ENCODE data around the gene PKNOX2.

The PKNOX2 gene

DNA sequence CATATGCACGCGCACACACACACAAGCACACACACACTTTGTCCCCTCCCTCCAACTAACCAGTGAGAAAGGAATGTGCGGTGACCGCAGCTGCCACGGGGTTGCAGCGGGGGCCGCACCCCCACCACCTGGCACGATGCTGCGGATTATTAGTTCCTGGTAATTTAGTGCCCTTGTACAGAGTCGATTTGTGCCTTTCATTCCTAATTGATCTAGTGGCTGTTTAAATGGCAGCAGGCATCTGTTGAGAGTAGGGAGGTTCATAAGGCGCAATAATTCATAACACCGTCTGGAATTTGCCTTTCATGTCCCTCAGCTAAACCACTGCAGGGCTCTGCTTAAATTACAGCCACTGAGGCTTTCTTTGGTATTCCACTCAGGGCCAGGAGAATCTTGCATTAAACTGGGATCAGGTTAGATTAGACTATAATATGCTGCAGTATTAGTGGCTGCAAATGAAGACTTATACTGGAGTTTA, 217.8 kb downstream of the PKNOX2 start:
- no peak for DNase-seq (ENCODE audit: low read depth)

DNA sequence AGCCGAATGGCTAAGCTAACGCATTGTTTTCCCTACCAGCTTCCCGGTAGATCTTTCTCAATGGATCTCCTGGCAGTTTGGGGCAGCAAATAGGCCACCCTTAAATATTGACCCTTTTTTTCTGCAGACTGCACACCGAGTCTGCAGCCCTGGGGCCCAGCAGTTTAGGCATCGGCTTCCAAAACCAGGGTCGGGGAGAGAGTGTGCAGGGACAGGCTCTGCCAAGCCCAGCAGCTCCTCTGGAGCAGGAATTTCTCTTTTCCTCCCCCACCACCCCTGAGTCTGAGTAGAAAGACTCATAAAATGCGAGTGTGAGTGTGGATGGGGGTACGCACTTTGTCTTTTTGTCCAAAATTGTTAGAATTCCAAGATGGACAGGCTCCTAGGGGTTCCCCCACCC, 218.3 kb downstream of the PKNOX2 start:
- no peak for DNase-seq (ENCODE audit: low read depth)

DNA sequence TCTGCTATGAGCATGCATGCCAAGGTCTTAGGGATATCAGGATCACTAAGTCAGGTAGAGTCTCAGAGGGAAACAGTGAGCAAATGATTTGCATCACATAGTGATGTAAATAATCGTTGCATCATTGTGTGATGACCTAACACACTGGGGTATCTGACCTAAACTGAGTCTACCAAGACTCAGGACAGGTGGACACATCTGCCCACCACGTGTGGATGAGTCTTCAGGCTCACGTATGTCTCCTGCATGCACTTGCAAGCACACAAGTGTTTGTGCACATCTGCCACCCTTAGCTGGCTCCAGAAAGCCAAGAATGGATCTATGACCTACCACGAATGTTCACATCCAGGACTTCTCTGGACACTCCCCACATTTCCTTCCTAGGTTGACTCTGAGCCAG, 220.3 kb downstream of the PKNOX2 start:
- DNase-seq (ENCODE audit: low read depth): no peak

DNA sequence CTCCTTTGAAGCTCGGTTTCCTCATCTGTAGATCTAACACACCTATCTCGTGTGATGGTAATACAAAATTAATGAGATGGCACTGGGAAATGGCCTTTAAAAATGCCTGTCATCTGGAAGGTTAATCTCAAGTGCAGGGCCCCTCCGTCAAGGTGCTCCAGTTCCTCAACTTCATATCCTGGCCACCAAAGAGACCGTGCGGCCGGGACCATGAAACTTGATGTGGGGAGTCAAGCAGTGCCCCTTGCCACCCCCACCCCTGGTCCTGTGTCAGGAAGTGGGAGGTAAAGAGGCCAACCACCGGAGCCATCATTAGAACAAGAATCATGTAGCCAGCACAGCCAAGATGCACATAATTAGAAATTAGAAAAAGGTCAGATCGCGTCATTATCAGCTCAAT, 223.3 kb downstream of the PKNOX2 start:
- no peak for DNase-seq (ENCODE audit: low read depth)

DNA sequence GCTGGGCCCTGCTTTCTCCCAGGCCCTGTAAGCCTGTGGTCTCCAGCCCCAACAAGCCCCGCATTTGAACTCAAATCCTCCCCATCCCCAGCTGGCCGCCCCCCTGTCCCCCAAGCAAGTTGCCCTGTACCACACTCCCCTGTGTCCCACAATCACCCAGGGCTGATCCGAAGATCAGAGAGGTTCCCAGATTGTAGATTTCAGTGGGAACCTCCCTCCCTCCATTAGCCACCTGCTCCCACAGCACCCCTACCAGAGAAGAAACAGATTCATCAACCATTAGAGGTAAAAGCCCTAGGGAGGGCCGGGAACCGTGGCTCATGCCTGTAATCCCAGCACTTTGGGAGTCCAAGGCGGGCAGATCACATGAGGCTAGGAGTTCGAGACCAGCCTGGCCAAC, 224.1 kb downstream of the PKNOX2 start:
- DNase-seq (ENCODE audit: low read depth): no peak

DNA sequence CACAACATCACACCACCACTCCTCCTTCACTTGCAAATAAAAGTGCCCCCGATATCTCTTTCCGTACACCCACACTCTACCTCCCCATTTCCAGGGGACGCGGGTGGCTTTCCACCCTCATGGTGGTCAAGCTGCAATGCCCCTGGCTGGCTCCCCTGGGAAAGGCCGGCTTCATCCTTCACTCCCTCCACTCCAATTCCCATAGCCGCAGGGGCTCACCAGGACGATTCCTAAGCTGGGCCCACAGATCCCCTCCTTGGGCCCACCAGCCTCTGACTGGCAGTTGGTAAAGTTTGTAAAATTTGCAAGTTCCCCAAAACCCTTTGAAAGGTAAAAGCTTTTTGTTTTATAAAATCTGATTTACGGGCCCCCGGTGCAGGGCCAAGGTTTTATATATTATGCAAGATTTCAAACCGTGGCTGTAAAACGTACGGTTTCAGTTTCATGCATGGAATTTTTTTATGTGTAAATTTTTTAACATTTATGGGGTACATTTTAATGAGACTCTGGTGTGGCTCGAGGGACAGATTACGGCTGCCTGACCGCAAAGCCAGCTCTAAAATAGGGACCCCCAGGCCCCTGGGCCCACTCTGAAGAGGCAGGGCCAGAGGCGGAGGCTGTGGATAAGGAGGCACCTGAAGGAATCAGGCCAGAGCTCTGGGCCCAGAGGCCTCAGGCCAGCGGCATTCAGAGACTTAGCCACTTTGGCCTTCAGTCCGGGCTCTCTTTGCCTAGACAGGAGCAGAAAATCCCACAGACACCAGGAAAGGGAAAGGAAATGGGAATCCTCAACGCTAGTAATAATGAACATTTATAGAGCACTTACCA, 225.0 kb downstream of the PKNOX2 start:
- DNase-seq (ENCODE audit: low read depth): no peak

DNA sequence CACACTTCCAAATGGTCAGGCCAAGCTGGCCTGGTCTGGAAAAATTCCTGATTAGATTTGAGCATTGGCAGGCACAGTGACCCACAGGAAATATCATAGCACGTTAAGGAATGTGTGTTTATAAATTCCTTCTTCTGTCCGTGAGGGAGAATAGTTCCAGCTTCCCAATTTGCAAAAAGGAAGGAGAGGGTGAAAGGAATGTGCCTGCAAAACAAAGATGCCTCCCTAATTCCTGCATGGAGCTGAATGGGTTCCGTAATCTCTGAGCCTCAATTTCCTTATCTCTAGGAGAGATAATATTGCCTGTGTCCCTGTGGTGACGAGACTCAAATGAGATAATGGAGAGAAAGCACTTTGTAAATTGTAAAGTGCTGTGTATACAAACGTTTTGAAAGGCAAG, 226.4 kb downstream of the PKNOX2 start:
- DNase-seq (ENCODE audit: low read depth): no peak

DNA sequence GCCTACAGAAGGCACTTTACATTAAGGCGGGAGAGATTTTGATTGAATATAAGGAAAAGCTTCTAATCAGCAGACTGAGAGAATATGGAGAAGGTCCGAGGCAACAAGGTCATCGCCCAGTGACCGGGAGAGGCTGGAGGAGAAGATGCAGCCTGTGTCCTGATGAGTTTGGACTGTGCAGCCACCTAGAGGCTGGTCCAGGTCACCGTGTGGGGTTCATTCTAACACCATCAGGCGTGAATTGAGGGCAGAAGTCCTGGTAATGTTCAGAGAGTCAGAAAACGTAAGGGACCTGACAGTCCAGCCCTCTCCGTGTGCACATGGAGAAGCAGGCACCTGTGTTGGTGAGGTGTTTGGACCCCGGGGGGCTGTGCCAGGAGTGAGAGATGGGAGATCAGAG, 228.8 kb downstream of the PKNOX2 start:
- no peak for DNase-seq (ENCODE audit: low read depth)

DNA sequence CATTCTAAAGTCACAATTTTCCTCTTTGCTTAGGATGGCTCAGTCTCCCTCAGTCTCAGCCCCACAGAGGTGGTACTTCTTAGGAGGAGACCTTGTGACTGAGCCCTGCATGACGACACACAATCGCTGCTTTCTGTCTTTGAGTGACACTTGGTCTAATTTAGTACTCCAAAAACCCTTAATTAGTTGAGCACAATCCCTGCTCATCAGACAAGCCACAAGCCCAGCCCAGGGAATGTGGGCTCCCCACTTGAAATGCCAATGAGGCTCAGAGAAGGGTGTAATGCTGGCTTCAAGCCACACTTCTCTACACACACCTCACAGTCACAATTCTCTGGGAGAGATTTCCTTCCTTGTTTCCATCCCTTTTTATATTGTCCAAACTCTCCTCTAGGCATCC, 229.7 kb downstream of the PKNOX2 start:
- no peak for DNase-seq (ENCODE audit: low read depth)

DNA sequence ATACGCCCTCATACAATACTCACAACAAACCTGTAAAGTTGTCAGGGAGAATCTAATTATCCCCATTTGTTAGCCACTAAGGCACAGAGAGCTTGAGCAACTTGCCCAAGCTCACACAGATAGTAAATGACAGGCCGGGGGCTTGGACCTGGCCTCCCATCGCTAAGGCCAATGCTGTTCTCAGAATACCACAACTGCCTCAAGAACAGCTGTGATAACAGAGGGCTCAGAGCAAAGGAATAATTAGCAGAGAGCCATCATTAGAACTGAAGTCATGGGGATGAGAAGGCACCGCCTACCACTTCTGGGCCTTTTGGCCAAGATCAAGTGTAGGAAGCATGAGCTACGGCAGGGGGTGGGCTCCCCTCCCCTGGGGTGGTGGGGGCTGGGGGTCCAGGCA, 232.9 kb downstream of the PKNOX2 start:
- DNase-seq (ENCODE audit: low read depth): no peak

DNA sequence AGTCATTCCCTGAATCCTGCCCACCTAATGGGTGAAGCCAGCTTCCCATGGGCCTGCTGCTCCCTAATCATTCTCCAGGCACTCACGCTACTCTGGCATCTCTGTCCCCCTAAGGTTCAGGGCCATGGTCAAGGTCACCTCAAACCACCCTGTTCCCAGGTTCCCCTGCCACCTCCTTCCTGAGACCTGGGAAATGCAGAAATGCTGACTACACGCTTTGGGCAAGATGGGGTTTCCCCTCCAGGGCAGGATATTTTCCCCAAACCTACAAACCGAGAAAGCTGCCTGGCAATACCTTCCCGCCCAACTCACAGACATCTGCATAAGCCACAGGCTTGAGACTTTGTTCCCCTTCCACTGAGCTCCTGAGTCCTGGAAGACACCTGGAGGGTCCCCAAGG, 233.9 kb downstream of the PKNOX2 start:
- no peak for DNase-seq (ENCODE audit: low read depth)

DNA sequence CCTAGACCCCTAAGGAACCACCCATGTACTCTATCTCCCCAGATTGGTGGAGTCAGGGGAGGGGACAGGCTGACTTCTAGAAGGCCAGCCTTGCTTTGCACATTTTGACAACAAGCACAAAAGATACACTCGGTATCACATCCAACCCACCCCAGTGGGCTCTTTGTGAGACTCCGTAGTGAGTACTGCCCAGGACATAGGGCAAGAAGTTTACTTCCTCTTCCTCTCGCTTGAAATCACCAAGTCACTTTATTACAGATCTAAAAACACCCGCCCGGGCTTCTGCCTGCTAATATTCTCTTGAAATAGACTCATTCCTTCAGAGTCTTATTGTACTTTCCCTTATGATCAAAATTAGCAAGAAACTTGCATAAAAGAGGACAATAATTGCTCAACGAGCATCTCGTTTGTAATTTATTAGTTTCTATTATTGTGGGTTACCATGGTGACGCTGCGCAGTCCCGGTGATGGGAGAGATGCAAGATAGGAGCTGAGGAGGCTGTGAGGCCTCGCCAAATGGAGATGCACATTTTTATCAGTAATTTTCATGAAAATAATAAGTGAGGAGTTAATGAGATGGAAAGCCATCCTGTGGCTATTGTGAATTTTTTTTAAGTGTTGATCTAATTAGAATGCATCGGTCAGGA, 234.6 kb downstream of the PKNOX2 start:
- DNase-seq (ENCODE audit: low read depth): no peak

DNA sequence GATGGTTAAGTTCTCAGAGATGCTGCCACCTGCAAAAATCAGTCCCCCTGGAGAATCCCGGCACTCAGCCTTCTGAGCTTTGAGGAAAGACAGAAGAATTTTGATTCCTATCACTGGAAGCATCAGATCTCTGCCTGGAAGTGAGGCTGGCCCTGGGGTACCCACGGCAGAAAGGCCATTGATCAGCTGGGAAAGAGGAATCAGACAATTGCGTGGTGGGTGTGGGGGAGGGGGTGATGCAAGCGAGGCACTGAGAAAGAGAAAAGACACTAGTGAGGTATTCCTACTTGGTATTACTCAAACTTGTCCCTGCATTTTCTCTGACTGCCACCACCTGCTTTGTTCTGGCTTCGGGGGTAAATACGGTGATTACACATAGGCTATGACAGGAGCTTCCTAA, 235.4 kb downstream of the PKNOX2 start:
- no peak for DNase-seq (ENCODE audit: low read depth)

DNA sequence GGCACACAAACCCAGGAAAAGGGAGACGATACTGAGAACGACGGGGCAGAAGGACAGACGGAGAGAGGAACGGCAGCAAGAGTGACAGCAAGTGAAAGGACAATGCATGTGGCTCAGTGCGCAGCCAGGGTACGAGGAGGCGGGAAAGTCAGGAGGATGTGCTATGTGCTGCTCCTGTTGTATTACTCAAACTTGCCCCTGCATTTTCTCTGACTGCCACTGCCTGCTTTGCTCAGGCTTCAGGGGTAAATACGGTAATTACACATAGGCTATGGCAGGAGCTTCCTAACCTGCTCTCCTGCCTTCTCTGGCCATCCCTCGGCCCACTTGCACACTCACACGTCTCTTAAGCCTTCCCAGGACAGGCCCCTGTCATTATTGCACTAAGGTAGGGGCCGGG, 236.7 kb downstream of the PKNOX2 start:
- no peak for DNase-seq (ENCODE audit: low read depth)

DNA sequence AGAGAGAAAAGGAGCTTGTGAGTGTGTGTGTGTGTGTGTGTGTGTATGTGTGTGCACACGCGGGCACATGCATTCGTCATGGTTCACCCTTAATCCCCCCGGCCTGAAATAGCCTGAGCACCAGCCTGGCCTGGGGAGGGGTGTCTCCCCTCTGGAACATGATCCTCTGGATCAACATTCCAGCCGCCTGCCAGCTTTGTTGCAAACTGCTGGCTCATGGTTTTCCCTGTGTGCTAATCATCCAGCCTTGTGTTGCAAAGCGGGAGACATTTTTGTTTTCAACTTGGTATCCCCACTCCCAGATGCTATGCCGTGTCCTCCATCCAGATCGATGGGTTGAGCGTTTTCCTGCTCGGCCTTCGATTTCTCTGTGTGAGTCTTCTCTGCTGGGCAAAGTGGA, 237.2 kb downstream of the PKNOX2 start:
- DNase-seq (ENCODE audit: low read depth): no peak

DNA sequence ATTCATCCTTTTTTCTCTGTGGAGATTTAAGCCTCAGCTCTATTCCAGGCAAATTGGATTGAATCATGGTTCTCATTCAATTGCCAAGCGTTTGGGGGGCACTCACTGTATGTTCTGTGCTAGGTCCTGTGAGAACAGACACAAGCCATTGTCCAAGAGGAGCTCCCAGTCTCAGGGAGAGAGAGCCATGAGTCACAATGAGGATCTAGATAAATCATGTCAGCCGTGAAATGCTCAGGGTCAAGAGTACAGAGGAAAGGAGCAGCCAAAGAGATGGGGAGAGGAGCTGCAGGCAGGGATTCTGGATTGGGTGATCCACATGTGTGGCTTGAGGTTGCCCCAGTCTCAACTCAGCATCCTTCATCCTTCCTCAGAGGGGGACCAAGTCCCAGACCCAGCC, 237.9 kb downstream of the PKNOX2 start:
- no peak for DNase-seq (ENCODE audit: low read depth)

DNA sequence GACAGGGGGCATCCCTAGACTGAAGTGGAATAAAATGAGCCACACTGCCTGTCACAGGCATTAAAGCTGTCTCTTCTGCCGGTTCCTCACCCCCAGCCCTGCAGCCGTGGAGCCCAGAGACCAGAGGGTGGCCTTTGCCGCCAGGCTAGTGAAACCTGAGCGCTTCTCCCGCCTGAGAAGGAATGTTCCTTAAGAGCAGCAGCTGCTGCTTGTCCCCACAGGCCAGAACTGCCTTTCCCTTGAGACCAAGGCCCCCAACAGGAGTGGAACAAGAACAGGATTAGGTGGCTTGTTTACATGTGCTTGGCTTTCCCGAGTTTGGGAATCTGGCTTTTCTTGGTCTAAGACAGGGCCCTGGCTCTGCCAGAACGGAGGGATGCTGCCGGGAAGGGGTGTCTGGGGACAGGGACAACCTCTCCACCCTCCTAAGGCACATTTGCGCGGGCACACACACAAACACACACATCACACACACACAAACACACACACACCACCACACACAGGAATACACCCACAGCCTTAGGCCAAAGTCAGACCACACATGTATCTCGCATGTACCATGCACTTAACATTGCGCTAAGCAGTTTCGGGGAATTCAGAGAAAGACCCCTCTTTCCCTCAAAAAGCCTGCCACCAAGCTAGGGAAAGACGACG, 239.7 kb downstream of the PKNOX2 start:
- no peak for DNase-seq (ENCODE audit: low read depth)

DNA sequence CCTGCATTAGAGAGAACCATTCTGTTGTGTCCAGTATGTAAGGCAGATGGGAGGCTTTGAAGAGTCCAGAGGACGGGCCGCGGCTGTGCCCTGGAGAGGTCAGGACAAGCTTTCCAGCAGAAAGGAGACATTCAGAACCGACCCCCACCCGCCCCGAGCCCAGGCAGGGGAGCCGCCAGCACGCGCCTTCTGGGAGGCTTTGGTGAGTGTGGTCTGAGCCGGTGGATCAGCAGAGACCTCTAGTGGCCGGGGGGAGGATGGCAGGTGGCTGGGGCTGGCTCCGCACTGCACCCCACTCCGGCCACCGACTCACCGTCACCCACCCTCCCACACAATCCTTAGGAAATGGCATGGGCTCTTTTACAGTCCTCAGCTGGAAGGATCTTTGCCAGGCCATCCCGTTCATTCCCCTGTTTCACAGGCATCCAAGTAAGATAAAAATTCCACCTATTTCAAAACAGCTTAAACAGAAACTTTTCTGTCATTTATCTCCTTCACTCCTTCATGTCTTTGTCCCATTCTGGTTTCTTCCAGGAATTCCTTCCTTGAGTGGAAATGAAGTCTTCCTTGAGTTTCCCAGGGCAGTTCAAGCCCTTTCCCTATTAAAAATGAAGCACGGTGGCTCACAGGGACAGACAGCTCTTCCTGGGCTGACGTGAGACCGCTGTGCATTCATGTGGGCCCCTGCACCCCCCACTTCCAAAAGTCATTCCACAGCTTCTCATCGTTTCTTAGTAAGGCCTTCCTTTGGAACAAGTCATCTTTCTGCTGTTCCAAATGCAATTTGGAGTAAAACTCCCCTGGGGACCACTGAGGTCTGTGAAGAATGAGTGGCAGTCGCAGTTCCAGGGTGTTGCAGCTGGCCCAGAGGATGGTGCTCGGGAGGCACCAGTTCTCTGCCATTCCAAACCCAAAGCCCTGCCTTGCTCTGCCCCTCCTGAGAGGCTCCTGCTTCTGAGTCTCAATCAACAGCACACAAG, 240.6 kb downstream of the PKNOX2 start:
- DNase-seq (ENCODE audit: low read depth): no peak

DNA sequence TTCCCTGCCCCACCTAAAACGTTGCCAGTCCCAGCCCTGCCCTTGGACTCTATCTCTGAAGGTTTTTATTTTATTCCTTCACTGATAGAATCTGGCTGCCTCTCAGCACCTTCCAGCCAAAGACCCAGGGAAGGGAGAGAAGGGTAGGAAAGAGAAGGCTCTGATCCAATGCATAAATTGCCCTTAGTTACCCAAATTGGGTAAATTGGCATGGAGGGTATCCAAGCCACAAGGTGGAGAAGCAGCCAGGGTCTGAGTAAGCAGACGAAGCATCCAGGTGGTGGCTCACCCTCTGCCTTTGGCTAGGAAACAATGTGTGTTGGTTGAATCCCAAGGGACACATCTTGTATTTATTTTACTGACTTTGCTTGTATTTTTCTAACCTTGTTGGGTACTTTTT, 242.5 kb downstream of the PKNOX2 start:
- no peak for DNase-seq (ENCODE audit: low read depth)

DNA sequence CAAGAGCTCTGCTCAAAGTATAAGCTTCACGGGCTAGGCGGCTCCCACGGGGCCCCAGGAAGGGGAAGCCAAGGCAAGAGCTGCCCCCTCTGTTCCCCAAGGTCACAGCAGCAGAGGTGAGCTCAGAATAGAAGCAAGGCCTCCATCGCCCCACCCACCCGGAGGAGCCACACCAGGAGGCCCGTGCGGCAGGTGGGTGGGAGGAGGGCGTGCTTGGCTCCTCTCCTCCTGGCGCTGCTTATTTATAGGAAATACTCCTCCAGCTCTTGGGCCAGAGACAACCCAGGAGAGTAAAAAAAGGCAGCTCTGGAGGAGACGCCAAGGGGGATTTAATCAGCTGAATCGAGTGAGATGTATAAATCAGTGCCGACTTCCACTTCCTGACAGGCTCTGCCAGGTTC, 243.8 kb downstream of the PKNOX2 start:
- DNase-seq (ENCODE audit: low read depth): no peak

DNA sequence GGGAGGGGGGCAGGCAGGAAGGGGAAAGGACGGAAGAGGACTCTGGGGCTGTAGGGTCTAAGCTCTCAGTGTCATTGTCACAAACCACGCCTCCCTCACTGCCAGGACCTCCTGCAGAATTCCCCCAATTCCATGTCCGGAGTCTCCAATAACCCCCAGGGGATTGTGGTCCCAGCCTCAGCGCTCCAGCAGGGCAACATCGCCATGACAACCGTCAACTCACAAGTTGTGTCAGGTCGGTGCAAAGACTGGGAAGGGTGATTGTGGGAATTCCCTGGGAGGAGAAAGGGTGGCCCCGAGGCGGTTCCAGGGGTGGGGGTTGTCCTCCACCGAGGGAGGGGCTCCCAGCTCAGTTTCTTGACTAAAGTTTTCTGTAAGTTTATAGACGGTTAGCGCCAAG, 245.5 kb downstream of the PKNOX2 start:
- DNase-seq (ENCODE audit: low read depth): no peak

DNA sequence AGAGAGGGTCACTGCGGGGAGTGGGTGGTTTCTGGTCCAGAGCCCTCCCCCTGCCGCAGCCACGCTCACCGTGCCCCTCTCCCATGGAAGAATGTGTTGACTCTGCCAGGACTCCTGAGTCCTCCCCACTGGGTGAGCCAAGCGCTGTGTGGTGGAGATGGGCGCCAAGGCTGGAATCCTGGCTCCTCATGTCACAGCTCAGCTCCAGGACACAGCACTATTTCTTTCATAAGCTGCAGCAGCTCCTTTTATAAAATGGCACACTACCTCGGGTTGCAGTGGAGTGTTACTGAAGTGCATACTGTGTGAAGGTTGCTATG, 247.6 kb downstream of the PKNOX2 start:
- no peak for DNase-seq (ENCODE audit: low read depth)
